GM19397 (cell line): ENCODE data around the gene SYTL2.
A peak's percentile ranks its signal among the peaks of the same experiment; 100 is the strongest.
"Not testable (repeated sequence)": the region's sequence is repeated elsewhere in the genome, so short reads cannot be mapped to it uniquely, and the experiment has no call there.

Source experiments
- ATAC-seq: cut with Tn5 transposase; IDR thresholded peaks from one replicate; pipeline ENCODE4 v1.9.1; 2021; ENCODE audit warnings: mild to moderate bottlenecking, moderate library complexity; ENCODE audit not compliant: unreplicated experiment

Gene SYTL2, protein sequence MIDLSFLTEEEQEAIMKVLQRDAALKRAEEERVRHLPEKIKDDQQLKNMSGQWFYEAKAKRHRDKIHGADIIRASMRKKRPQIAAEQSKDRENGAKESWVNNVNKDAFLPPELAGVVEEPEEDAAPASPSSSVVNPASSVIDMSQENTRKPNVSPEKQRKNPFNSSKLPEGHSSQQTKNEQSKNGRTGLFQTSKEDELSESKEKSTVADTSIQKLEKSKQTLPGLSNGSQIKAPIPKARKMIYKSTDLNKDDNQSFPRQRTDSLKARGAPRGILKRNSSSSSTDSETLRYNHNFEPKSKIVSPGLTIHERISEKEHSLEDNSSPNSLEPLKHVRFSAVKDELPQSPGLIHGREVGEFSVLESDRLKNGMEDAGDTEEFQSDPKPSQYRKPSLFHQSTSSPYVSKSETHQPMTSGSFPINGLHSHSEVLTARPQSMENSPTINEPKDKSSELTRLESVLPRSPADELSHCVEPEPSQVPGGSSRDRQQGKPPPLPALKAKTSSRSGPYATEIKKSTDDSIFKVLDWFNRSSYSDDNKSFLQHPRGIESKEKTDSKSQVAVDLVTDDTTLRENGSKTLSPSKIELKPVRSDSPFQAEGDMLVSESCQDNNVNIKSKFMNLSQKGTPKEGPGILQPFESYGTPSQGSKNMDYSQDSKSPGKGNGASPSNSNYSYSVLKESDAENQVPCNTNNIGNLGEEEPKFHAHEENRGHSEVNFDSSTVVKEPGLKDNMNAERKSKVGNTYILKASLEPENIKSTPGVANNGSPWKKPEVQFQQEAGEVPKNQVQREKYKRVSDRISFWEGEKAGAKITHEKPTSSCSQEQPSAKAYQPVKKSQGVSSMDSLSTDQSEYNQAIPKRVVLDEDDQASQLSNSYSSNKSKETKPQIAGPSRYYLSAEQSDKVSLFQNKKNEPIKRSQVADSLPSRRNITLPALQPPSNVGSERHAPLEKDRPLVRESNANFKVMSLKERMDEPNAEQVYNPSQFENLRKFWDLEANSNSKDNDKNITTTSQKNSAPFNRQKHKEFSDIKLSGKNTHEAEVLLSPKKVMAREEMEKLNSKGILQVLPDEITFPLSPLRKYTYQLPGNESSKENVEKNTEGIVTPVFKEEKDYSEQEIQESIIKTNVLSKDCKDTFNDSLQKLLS (N-terminal part only)

DNA sequence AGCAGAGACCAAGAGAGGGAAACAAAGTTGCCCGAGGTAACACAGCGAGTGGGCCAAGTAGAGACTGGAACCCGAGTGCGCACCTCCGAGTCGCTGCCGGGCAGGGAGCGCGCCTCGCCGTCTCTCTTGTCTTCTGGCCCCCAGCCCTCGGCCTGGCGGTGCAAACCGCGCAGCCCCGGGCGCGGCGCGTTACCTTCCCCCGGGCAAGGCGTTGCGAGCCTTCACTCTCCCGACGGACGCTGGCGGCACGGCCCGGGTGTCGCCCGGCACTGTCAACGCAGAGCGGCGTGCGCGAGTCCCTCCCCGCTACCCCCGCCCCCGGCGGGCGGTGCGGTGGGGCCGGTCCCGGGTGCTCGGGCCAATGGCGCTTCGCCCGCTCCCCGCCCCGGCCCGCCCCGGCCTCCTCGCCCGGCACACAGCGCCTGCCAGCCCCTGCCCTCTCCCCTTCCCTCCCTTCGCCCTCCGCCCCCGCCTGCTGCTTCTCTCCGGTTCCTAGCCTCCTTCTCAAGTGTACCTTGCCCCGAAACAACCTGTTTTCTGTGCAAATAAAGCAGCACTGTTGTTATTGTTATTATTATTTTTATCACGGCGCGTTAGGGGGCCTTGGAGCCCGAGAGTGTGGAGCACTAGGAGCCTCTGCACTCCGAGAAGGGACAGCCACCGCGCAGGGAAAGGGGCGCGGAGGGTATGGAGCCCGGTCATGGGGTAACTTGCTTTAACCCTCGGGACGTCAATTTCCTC lies at the start of gene SYTL2:
TSS of gene SYTL2 (minus strand) at position 271 of the 741 bp plus-strand sequence. CDS start 53,416 bp downstream, outside the sequence.
- peak; percentile 94 for ATAC-seq

DNA sequence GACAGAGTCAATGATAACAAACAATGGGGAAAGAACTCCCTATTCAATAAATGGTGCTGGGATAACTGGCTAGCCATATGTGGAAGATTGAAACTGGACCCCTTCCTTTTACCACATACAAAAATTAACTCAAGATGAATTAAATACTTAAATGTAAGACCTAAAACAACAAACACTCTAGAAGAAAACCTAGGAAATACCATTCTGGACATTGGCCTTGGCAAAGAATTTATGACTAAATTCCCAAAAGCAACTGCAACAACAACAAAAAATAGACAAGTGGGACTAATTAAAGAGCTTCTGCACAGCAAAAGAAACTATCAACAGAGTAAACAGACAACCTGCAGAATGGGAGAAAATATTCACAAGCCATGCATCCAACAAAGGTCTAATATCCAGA lies 48.6 kb upstream of the SYTL2 start:
- not testable (repeated sequence) for ATAC-seq

DNA sequence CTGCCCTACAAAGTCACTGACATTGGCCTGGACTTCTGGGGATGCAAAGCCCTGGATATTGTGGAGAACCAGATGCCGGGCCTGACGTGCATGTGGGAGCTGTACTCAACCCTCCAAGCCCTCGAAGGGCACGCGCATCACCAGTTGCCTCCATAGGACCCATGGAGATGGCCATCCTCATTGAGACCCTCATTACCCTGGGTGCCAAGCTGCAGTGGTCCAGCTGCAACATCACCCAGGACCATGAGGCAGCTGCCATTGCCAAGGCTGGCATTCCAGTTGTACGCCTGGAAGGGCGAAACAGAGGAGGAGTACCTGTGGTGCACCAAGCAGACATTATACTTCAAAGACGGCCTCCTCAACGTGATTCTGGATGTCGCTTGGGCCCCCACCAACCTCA lies 46.2 kb upstream of the SYTL2 start:
- ATAC-seq: no peak

DNA sequence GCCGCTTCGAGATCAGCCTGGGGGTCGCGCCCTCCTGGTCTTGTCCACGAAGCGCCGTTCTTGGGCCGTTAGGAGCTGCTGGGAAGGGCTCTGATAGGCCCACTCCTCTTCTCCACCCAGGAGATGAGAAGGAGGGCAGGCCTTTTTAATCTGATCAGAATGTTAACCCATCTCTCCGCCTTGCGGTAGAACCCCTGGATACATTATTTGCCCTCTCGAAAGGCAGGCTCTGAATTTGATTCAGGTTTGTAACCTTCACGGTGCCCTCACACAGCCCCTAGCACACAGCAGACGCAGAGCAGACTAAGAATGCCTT lies 44.4 kb upstream of the SYTL2 start, which contains the start of gene CCDC83:
TSS of gene CCDC83 (plus strand) at position 43 of the 316 bp plus-strand sequence. CDS start 9,741 bp downstream, outside the sequence.
- no peak for ATAC-seq

DNA sequence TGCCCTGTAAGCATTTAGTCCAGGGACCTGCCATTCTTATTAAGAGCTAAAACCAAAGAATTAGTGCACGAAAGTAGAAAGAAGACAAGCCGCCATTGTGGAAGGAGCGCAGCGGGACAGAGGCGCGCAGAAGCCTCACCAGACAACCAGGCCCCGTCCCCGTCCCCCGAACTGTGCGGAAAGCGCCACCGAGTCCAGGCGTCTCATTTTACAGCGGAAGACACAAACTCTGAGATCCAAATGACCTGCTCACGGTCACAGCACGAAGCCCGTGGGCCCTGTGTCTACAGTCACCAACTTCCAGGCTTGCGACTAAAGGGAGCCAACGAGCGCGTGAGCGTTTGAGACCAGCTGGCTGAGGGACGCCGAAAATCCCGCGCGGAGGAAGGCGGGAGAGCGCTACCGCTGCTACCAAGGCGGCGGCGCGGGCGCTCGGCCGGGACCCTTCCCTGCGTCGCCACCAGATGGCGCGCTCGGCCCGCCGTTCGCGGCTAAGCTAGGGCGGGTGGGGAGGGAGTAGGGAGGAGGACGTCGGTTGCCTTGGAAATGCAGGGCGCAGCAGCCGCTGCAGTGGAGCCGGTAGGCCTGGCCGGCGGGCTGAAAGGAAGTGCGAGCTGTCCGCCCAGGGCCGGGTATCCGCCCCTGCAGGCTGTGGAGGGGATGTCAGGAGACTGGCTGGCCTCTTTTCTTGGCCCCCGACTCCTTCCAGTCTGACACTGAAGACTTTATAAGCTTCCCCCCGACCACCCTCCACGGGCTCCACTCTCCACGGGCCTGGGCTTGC lies 43.8 kb upstream of the SYTL2 start:
- peak; percentile 100 for ATAC-seq

DNA sequence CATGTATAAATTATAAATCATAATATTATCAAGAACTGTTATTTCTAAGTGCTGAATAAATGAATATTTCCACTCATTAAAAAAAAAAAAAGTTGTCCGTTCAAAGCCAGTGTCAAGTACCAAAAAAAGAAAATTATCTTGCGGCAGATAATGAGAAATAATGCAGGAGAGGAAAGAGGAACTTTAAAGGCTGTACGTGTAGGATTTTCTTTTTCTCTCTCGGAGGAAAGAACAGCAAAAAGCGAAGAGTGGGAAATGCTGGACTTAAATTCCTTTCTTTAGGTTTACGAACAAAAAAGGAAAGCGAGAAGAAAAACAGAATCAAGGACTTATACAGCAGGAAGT lies 43.2 kb upstream of the SYTL2 start:
- ATAC-seq: no peak

DNA sequence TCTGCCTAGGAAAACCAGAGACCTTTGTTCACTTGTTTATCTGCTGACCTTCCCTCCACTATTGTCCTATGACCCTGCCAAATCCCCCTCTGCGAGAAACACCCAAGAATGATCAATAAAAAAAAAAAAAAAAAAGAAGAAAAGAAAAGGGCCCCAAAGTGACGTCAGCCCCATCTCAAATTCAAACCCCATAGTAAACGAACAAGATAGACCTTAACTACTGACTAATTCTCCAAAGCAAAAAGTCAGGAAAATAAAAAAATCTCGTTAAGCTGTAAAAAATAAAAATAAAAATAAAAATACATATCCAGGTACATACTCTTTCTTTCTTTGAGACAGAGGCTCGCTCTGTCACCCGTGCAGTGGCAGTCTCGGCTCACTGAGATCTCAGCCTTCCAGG lies 42.6 kb upstream of the SYTL2 start:
- not testable (repeated sequence) for ATAC-seq

DNA sequence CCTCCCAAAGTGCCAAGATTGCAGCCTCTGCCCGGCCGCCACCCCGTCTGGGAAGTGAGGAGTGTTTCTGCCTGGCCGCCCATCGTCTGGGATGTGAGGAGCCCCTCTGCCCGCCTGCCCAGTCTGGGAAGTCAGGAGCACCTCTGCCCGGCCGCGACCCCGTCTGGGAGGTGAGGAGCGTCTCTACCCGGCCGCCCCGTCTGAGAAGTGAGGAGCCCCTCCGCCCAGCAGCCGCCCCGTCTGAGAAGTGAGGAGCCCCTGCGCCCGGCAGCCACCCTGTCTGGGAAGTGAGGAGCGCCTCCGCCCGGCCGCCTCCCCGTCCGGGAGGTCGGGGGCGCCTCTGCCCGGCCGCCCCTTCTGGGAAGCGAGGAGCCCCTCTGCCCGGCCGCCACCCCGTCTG lies 41.8 kb upstream of the SYTL2 start:
- ATAC-seq: not testable (repeated sequence)

DNA sequence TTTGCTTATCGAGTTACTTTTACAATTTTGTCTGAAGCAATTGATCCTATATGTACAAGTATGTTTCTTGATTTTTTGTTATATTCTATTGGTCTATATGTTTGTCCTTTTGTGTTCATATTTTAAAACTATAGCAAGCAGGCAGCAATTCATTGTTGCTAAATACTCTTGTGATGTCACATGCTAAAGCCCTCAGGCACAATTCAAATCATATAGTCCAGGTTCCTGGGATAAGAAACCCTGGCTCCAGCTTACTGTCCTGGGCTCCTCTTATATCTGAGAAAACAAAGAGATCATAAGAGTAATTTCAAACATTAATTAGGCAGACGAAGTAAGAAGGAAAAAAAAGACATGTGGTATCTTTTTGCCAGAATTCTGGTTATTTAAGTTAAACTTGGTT lies 37.6 kb upstream of the SYTL2 start:
- no peak for ATAC-seq

DNA sequence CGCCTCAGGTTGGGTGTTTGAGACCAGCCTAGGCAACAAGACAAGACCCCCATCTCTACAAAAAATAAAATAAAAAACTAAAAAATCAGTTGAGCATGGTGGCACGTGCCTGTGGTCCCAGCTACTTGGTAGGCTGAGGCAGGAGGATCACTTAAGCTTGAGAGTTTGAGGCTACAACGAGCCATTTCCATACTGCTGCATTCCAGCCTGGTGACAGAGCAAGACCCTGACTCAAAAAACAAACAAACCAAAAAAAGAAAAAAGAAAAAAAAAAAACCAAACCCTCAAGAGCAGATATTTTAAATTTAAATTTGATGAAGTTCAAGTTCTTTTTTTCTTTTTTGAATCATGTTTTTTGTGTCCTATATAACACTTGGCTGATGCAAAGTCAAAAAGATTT lies 37.1 kb upstream of the SYTL2 start:
- no peak for ATAC-seq

DNA sequence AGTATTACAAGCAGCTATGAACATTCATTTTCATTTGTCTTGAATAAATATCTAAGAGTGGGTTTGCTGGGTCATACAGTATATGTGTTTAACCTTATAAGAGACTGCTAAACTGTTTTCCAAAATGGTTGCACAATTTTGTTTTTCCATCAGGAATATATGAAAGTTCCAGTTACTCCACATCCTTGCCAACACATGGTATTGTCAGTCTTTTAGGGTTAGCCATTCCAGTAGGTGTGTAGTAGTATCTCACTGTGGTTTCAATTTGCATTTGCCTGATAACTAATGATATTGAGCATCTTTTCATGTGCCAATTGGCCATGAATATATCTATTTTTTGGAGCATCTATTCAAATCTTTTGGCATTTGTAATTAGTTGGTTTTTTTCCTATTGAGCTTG lies 36.5 kb upstream of the SYTL2 start:
- no peak for ATAC-seq

DNA sequence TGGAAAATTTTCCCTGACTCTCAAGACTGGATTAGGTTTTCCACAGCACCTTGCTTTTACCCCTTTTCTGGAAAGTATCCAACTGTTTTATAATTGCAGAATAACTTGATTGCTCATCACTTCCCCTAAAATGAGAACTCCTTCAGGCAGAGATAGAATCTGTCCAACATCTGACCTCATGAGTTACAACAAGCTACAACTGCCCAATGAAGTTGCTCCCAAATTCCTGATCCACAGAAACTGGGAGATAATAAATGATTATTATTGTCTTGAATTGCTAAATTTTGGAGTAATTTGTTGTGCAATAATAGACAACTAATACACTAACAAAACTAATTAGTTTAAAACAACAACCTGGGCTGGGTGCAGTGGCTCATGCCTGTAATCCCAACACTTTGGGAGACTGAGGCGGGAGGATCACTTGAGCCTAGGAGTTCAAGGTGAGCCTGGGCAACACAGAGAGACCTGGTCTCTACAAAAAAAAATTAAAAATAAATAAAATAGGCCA lies 34.2 kb upstream of the SYTL2 start:
- no peak for ATAC-seq

DNA sequence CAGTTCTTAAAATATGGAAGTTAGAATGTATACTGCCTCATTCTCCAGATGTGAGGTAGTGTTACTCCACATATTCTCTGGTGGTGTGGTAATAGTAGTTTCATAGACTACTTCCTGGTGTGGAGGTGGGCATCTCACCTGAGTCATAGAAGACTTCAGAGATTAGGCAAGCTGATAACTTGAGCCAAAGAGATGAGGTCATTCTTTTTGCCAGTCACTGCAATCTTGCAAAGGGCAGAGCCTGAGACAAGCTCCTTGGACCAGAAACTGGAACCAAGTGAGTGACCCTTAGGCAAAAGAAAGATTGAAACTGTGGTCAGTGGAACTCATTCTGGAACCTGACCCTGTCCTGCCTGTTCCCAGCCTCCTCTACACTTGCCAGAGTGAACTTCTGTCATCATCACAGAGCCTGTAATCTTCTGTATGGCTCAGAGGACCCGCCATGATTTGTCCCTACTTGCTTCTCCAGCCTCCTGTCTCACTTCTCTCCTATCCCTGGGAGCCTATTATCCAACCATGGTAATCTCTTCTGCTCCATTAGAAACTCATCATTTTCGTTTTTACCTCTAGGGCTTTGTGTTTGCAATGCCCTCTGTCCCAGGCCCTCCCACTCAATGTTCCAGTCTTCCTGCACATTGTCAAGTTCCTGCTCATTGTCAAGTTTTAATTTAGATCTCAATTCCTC lies 33.6 kb upstream of the SYTL2 start:
- no peak for ATAC-seq

DNA sequence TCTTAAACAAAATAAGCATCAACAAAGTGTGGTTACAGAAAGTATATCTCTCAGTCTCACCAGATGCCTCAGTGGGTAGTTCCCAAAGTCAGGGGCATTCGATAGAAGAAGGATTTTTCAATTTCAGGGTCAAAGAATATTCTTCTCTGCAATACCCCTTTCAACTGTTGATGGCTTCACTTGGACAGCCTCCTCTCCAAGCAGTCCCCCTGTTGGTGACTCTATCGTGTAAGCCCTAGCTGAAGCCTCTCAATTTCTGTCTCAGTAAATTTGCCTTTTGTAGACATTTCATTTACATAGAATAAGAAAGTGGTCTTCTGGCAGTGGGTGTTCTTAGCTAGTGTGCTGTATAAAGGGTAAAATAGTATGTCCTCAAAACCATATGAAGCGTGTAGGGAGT lies 33.0 kb upstream of the SYTL2 start:
- no peak for ATAC-seq

DNA sequence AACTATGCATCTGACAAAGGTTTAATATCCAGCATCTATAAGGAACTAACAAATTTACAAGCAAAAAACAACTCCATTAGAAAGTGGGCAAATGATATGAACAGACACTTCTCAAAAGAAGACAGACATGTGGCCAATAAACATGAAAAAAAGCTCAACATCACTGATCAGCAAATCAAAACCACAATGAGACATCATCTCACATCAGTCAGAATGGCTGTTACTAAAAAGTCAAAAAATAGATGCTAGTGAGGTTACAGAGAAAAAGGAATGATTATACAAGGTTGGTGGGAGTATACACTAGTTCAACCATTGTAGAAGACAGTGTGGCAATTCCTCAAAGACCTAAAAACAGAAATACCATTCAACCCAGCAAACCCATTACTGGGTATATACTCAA lies 30.0 kb upstream of the SYTL2 start:
- ATAC-seq: not testable (repeated sequence)

DNA sequence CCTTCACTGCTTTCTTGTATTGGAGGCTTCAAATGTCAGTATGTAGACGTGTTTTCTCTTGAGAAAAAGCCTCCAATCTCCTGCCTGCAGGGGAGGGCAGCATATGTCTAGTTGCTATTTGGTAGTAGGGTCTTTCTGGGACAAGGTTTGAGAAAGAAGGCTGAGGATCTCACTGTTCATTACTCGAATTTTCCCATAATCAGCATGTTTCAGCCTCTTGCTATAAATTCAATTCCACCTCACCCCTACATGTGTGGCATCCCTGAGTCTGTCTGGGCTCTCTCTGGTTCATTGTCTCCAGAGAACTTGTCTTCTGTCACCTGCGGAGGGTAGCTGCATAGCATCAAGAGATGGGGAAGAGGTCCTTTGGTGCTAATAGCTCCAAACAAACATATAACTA lies 24.8 kb upstream of the SYTL2 start:
- no peak for ATAC-seq

DNA sequence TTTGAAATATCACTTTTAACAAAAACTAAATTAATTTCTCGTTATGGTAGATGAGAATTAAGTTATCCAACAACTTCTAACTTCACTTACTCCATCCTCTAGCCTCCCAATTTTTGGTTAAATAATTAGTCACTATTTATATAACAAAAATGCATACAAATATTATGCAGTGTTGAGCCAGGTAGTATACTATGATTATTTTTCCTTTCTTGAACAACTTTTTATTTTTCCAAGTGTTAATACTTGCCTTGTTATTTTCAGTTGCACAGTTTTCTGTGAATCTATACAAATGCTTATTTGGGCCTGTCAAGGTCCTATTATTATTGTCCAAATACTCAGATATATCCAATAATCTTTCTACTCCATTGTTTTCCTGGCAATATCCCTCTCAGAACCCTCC lies 24.3 kb upstream of the SYTL2 start:
- no peak for ATAC-seq

DNA sequence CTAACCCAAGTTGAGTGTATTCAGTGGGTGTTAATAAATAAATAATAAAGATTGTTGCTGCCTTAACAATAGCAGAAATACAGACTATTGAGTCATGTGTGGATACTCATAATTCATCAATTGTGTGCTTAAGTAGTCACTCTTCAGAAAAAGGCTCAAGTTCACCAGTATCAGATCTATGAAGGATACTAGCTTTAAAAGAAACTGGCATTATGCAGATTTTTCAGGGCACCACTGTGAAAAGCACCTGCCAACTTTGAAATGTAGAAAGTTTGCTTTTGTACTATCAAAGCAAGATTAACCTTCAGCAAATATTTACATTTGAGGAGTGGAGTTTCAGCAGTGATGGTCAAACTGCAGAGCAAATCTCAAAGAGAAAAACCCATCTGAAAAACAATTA lies 20.1 kb upstream of the SYTL2 start:
- no peak for ATAC-seq

DNA sequence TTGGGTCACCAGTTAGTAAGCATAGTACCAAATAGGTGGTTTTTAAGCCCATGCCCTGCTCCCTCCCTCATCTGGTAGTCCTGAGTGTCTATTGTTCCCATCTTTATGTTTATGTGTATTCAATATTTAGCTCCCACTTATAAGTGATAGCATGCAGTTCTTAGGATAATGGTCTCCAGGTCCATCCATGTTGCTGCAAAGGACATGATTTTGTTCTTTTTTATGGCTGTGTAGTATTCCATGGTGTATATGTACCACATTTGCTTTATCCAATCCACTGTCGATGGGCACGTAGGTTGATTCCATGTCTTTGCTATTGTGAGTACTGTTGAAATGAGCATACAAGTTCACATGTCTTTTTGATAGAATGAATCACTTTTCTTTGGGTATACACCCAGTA lies 18.2 kb upstream of the SYTL2 start:
- no peak for ATAC-seq
